ENCODE measurements around the gene SAP25. TPM values are rescaled to one million over a fixed set of nuclear protein-coding genes. Genes with fewer than 3 reads are reported as not detected.
A peak's percentile ranks its signal among the peaks of the same experiment; 100 is the strongest.

The SAP25 gene
- total RNA-seq, 1 donor from 2014 or later = 10.6 TPM

- TF ChIP-seq, protein P1, sequence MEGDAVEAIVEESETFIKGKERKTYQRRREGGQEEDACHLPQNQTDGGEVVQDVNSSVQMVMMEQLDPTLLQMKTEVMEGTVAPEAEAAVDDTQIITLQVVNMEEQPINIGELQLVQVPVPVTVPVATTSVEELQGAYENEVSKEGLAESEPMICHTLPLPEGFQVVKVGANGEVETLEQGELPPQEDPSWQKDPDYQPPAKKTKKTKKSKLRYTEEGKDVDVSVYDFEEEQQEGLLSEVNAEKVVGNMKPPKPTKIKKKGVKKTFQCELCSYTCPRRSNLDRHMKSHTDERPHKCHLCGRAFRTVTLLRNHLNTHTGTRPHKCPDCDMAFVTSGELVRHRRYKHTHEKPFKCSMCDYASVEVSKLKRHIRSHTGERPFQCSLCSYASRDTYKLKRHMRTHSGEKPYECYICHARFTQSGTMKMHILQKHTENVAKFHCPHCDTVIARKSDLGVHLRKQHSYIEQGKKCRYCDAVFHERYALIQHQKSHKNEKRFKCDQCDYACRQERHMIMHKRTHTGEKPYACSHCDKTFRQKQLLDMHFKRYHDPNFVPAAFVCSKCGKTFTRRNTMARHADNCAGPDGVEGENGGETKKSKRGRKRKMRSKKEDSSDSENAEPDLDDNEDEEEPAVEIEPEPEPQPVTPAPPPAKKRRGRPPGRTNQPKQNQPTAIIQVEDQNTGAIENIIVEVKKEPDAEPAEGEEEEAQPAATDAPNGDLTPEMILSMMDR (IDR thresholded peaks at IDR 0.05) = no peak
- peak within 1 kb of the TSS; percentile 99 for H3K4me3 ChIP-seq
These were observed 12.0 kb upstream of the SAP25 start, which contains the start of gene LRCH4 for GRCh38 chr7:100585511-100586265. LRCH4 (minus strand) TSS chr7:100586129; CDS start chr7:100586100, 29 bp downstream.

DNA sequence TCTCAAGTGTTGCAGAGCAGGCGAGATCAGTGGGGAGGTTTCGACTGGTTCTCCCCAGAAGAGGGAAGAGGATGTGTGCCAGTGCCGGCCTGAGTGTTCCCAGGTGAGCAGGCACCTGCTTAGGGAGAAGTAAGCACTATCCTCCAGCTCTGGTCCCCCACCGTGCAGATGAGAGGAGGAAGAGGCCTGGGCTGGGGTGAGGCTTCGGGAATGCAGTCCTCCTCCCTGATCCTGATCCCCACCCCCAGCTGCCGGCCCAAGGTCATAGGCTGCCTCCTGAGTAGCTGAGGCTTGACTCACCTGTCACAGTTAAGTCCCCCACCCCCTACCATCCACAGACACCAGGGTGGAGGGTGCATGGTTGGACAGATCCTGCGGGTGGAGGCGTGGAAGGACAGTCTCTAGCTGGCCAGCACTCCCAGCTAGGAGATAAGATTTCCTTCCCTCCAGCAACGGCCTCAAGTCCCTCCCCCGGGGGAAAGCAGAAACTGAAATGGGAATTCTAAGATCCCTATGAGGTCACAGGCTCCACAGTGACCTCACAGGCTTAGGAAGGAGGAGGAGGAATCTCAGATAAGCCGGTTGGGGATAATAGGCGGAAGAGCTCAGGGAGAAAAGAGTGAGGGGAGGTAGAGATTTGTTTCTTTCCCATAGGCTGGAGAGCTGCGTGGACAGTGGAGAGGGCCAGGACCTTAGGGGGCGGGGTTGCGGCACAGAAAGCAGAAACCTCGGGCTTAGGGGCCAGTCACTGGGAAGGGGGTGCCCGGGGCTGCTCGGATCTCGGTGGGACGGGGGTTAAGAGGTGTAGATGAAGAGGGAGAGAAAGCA, 11.2 kb upstream of the SAP25 start:
- peaks cover 50% of the 10 kb centered on the region for H3K4me1 ChIP-seq
- peak in 1 of 2 donors; percentile 0 for ATAC-seq

More at GRCh38 chr7:100585511-100586265, 12.0 kb upstream of the SAP25 start, which contains the start of gene LRCH4:
- Histone ChIP-seq H3K36me3 (peaks cover 26% of the 10 kb centered on the region), H3K27ac (peak within 1 kb of the TSS; percentile 98), H3K27me3 (ENCODE audit: low read depth) (no peaks in the 10 kb centered on the region), H3K9me3 (no peaks in the 10 kb centered on the region), H3K4me1 (peaks cover 50% of the 10 kb centered on the region)
- ATAC-seq (peak; percentile 53 to 61), DNase-seq (peak; percentile 70)
- intact Hi-C loops (cut with DNase I) = no loop called here

GRCh38 chr7:100584054-100584682, 10.5 kb upstream of the SAP25 start:
- peak overlapping the region; percentile 99 for H3K4me3 ChIP-seq
- intact Hi-C loops (cut with DNase I) = no loop called here
- DNase-seq = peak; percentile 58
- peak overlapping the region; percentile 98 for H3K27ac ChIP-seq
- H3K36me3 ChIP-seq = peaks cover 37% of the 10 kb centered on the region
- no peak for ATAC-seq
- peaks cover 50% of the 10 kb centered on the region for H3K4me1 ChIP-seq
- no peaks in the 10 kb centered on the region for H3K9me3 ChIP-seq
- TF ChIP-seq, protein P1 (IDR thresholded peaks at IDR 0.05) = no peak
- H3K27me3 ChIP-seq (ENCODE audit: low read depth) = no peaks in the 10 kb centered on the region

More for the DNA sequence above, 11.2 kb upstream of the SAP25 start:
- Histone ChIP-seq H3K27ac (peak overlapping the region; percentile 98), H3K4me3 (peak overlapping the region; percentile 99), H3K36me3 (peaks cover 29% of the 10 kb centered on the region), H3K27me3 (ENCODE audit: low read depth) (no peaks in the 10 kb centered on the region), H3K9me3 (no peaks in the 10 kb centered on the region)
- TF ChIP-seq, protein P1 (IDR thresholded peaks at IDR 0.05) = no peak
- intact Hi-C loops (cut with DNase I) = no loop called here
- peak; percentile 59 for DNase-seq

- DNase-seq = peak; percentile 87
- no peaks in the 10 kb centered on the region for H3K27me3 ChIP-seq (ENCODE audit: low read depth)
- peaks cover 50% of the 10 kb centered on the region for H3K4me1 ChIP-seq
- H3K4me3 ChIP-seq = peak overlapping the region; percentile 99
- H3K9me3 ChIP-seq = no peaks in the 10 kb centered on the region
- TF ChIP-seq, protein P1 (IDR thresholded peaks at IDR 0.05) = no peak
- peaks cover 45% of the 10 kb centered on the region for H3K36me3 ChIP-seq
- peak; percentile 13 to 31 for ATAC-seq
- peak overlapping the region; percentile 98 for H3K27ac ChIP-seq
- intact Hi-C loops (cut with DNase I) = no loop called here
These were observed 9.7 kb upstream of the SAP25 start for GRCh38 chr7:100583132-100584053.
